CD14-positive monocyte (primary cell): ENCODE measurements around the gene SGMS1. TPM values are rescaled to one million over a fixed set of nuclear protein-coding genes. Genes with fewer than 3 reads are reported as not detected.

ENCODE experiments used
- DNase-seq, 3 donors: peaks; one replicate each; pipeline ENCODE4 v3.0.0-alpha.2; 2011 to 2022
- H2AFZ ChIP-seq: 2 replicates; pipeline ENCODE4 v1.6.0; 2012; ENCODE audit warnings: mild to moderate bottlenecking, low read depth, low read length, inconsistent platforms; ENCODE audit not compliant: insufficient read depth, poor library complexity, severe bottlenecking
- H3K27ac ChIP-seq, 2 donors: 1 replicate in 1 of 2; 2 replicates in 1 of 2; pipeline ENCODE4 v1.5.1; 2012 to 2013; ENCODE audit warnings: low read length in 2 of 2, control low read depth in 1 of 2, inconsistent platforms in 1 of 2, low read depth in 1 of 2, mild to moderate bottlenecking in 1 of 2
- H3K27me3 ChIP-seq, 2 donors: one replicate each; pipeline versions ENCODE4 v1.6.0 to v1.6.1; 2011 to 2013; ENCODE audit warnings: low read length in 2 of 2; ENCODE audit not compliant: control insufficient read depth in 2 of 2, insufficient read depth in 2 of 2
- H3K36me3 ChIP-seq, 2 donors: replicated peaks in 1 of 2; 1 replicate in 1 of 2; 2 replicates in 1 of 2; pipeline versions ENCODE4 v1.5.1 to v1.6.1; 2012 to 2013; ENCODE audit warnings: low read length in 2 of 2, control low read depth in 1 of 2, inconsistent platforms in 1 of 2, mild to moderate bottlenecking in 1 of 2; ENCODE audit not compliant: insufficient read depth in 2 of 2, control insufficient read depth in 1 of 2
- H3K4me1 ChIP-seq, 2 donors: 1 replicate in 1 of 2; 2 replicates in 1 of 2; pipeline versions ENCODE4 v1.5.1 to v1.6.1; 2012 to 2013; ENCODE audit warnings: low read length in 2 of 2, control low read depth in 1 of 2, inconsistent platforms in 1 of 2, mild to moderate bottlenecking in 1 of 2, moderate library complexity in 1 of 2; ENCODE audit not compliant: insufficient read depth in 2 of 2, control insufficient read depth in 1 of 2
- H3K4me2 ChIP-seq: replicated peaks from 2 replicates; pipeline ENCODE3; 2012; ENCODE audit warnings: low read length, moderate library complexity, mild to moderate bottlenecking; ENCODE audit not compliant: poor library complexity, severe bottlenecking; ENCODE audit errors: extremely low read depth
- H3K4me3 ChIP-seq, 3 experiments: fragments of 200-600 bp in 1 of 3; sonication (generic) in 1 of 3; replicated peaks in 1 of 3; 1 replicate in 2 of 3; 2 replicates in 1 of 3; pipeline ENCODE4 v1.5.1; 2011 to 2013; ENCODE audit warnings: low read length in 3 of 3, mild to moderate bottlenecking in 3 of 3, control low read depth in 2 of 3, low read depth in 2 of 3, inconsistent platforms in 1 of 3, moderate library complexity in 1 of 3
- H3K79me2 ChIP-seq: 2 replicates; pipeline ENCODE4 v1.6.0; 2012; ENCODE audit warnings: mild to moderate bottlenecking, control low read depth, inconsistent platforms, low read length, moderate library complexity; ENCODE audit not compliant: insufficient read depth
- H3K9ac ChIP-seq: 2 replicates; pipeline ENCODE4 v1.6.0; 2017; ENCODE audit warnings: low read length, mild to moderate bottlenecking; ENCODE audit not compliant: insufficient read depth, poor library complexity, severe bottlenecking
- H3K9me3 ChIP-seq, 2 donors: replicated peaks in 1 of 2; 1 replicate in 1 of 2; 2 replicates in 1 of 2; pipeline versions ENCODE4 v1.5.1 to v1.6.1; 2012 to 2013; ENCODE audit warnings: low read length in 2 of 2, control low read depth in 1 of 2; ENCODE audit not compliant: control insufficient read depth in 1 of 2, insufficient read depth in 1 of 2
- H4K20me1 ChIP-seq: 2 replicates; pipeline ENCODE4 v1.6.0; 2012; ENCODE audit warnings: mild to moderate bottlenecking, low read length, control low read depth, moderate library complexity; ENCODE audit not compliant: insufficient read depth
- H3K27ac Mint-ChIP-seq, 7 donors: one replicate each; pipeline ENCODE4 v1.8.0; 2020; ENCODE audit warnings: mild to moderate bottlenecking in 7 of 7, mixed read lengths in 7 of 7, moderate library complexity in 6 of 7, inconsistent platforms in 2 of 7
- H3K27me3 Mint-ChIP-seq, 3 donors: one replicate each; pipeline ENCODE4 v1.8.0; 2021 to 2022; ENCODE audit warnings: low read depth in 3 of 3, mild to moderate bottlenecking in 3 of 3, mixed read lengths in 3 of 3, moderate library complexity in 3 of 3, inconsistent platforms in 1 of 3
- H3K36me3 Mint-ChIP-seq, 2 donors: one replicate each; pipeline ENCODE4 v1.8.0; 2020; ENCODE audit warnings: mixed read lengths in 2 of 2, inconsistent platforms in 1 of 2, mild to moderate bottlenecking in 1 of 2
- H3K4me1 Mint-ChIP-seq: one replicate; pipeline ENCODE4 v1.8.0; 2020; ENCODE audit warnings: mild to moderate bottlenecking, mixed read lengths
- H3K4me3 Mint-ChIP-seq, 2 donors: one replicate each; pipeline ENCODE4 v1.8.0; 2020; ENCODE audit warnings: mild to moderate bottlenecking in 2 of 2, mixed read lengths in 2 of 2, moderate library complexity in 1 of 2
- H3K9me3 Mint-ChIP-seq, 7 donors: one replicate each; pipeline ENCODE4 v1.8.0; 2020 to 2022; ENCODE audit warnings: mixed read lengths in 7 of 7, mild to moderate bottlenecking in 6 of 7, moderate library complexity in 6 of 7, inconsistent platforms in 2 of 7
- CTCF ChIP-seq: fragments of 200-600 bp; IDR thresholded peaks from one replicate; pipeline ENCODE4 v1.8.0; 2022; ENCODE audit warnings: antibody characterized with exemption, mild to moderate bottlenecking
- WGBS: methylation state at CpG from one replicate; pipeline ENCODE4 v1.1.5; 2013; ENCODE audit warnings: missing lambda C conversion rate; ENCODE audit not compliant: insufficient coverage; 5-methylcytosine and 5-hydroxymethylcytosine counted together
- intact Hi-C, 2 donors: fragments of 100-400 bp; cut with micrococcal nuclease; formaldehyde crosslinking; loops; one replicate each; pipeline versions ENCODE4 v1.15.0 to v1.15.1; 2023
- polyA plus RNA-seq, 3 donors: library from polyadenylated mRNA; depleted of rRNA in 1 of 3; unstranded in 2 of 3; stranded (reverse) in 1 of 3; fragments of 300-500 nt in 2 of 3; fragments of >200 nt in 1 of 3; fragmentation: Illumina TruSeq in 2 of 3; gene quantifications; 1 replicate in 2 of 3; 2 replicates in 1 of 3; pipeline ENCODE4 v1.2.3, GENCODE V29; 2012 to 2021

The SGMS1 gene
- polyA plus RNA-seq, 3 donors, result 19.5 to 20.6 (median 20.4) TPM

GRCh38 chr10:50631052-50631451 lies 7.3 kb upstream of the SGMS1 start:
- no peak for TF ChIP-seq CTCF
- Mint-ChIP-seq H3K4me3 (no peak overlapping the region), H3K36me3 (peaks cover 2 to 15% of the 10 kb centered on the region in 2 donors), H3K27ac (no peak overlapping the region), H3K9me3 (no peaks in the 10 kb centered on the region), H3K4me1 (no peaks in the 10 kb centered on the region), H3K27me3 (peaks cover 0 to 3% (median 0%) of the 10 kb centered on the region in 3 donors)
- Histone ChIP-seq H3K79me2 (no peaks in the 10 kb centered on the region), H2AFZ (no peak overlapping the region), H3K27ac (no peak overlapping the region), H3K4me2 (no peak overlapping the region), H3K4me3 (no peak overlapping the region), H3K9ac (no peak overlapping the region), H3K36me3 (no peaks in the 10 kb centered on the region), H3K4me1 (peaks cover 0 to under 1% of the 10 kb centered on the region in 2 donors), H3K27me3 (no peaks in the 10 kb centered on the region), H3K9me3 (no peaks in the 10 kb centered on the region), H4K20me1 (no peaks in the 10 kb centered on the region)
- 98% methylated on average over 17 of the region's 30 CpGs for WGBS
- DNase-seq, result no peak
- intact Hi-C loops, result no loop called here

DNA sequence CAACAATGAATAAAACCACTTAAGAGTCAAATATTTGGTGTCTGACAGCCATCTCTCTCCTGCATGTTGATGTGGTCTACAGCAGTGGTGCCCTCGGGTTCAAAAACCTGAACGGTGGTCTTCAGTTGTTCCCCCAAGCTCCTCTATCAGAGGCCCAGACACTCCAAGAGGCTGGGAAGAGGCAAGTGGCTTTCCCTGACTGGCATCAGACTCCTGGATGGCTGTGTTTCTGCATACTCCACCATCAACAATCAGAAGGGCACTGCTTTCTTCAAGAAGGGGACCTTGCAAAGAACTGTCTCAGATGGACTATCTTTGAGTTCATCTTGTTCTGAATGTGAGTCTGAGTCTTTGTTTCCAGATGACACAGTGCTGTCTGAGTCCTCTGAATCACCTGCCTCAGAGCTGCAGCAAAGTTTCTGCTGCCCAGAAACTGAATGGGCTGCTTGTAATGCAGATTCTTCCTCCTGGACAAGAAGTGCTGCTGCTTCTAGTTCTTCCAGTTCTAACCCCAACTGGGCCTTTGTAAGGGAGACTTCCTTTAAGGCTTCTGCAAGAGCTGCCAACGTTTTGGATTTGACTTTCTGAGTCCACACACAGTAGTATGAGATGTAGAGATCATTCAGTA lies 5.9 kb upstream of the SGMS1 start:
- Mint-ChIP-seq H3K27me3 (no peaks in the 10 kb centered on the region), H3K4me1 (peaks cover 7% of the 10 kb centered on the region), H3K4me3 (no peak overlapping the region), H3K9me3 (no peaks in the 10 kb centered on the region), H3K36me3 (peaks cover 2 to 15% of the 10 kb centered on the region in 2 donors), H3K27ac (no peak overlapping the region)
- no peaks in the 10 kb centered on the region for H3K36me3 ChIP-seq
- no peak for TF ChIP-seq CTCF
- no peak overlapping the region for H3K4me3 ChIP-seq
- no peaks in the 10 kb centered on the region for H3K27me3 ChIP-seq
- no peak overlapping the region for H3K4me2 ChIP-seq
- intact Hi-C loops, result loop anchor here in 1 of 2 donors (10.0 kb wide), 2 partner anchors 215 to 565 kb away; partner anchors contain the start of gene WASHC2A
- H3K4me1 ChIP-seq, result peaks cover 7 to 9% of the 10 kb centered on the region in 2 donors
- no peak overlapping the region for H3K27ac ChIP-seq
- H3K9me3 ChIP-seq, result no peaks in the 10 kb centered on the region
- no peak overlapping the region for H2AFZ ChIP-seq
- H4K20me1 ChIP-seq, result no peaks in the 10 kb centered on the region
- no peak overlapping the region for H3K9ac ChIP-seq
- no peaks in the 10 kb centered on the region for H3K79me2 ChIP-seq
- WGBS, result 100% methylated on average over 2 of the region's 3 CpGs
- no peak for DNase-seq
